Sigmoid colon (tissue), 7 donors: ENCODE data around the gene TRIM41. TPM values are rescaled to one million over a fixed set of nuclear protein-coding genes. Genes with fewer than 3 reads are reported as not detected.

Experiments used
- DNase-seq: peaks from one replicate; pipeline ENCODE4 v3.0.0-alpha.2; 2019
- H3K27ac ChIP-seq, 4 donors: fragments of 200-600 bp; sonication (generic); one replicate each; pipeline ENCODE4 v1.5.1; 2016 to 2019; ENCODE audit warnings: mild to moderate bottlenecking in 1 of 4
- H3K27me3 ChIP-seq, 3 donors: fragments of 200-600 bp; sonication (generic); one replicate each; pipeline ENCODE4 v1.5.1; 2019; ENCODE audit warnings: mild to moderate bottlenecking in 1 of 3
- H3K36me3 ChIP-seq, 4 donors: fragments of 200-600 bp; sonication (generic); one replicate each; pipeline ENCODE4 v1.5.1; 2016 to 2019
- H3K4me1 ChIP-seq, 4 donors: fragments of 200-600 bp; sonication (generic); one replicate each; pipeline ENCODE4 v1.5.1; 2017 to 2019
- H3K4me3 ChIP-seq, 4 donors: fragments of 200-600 bp; sonication (generic); one replicate each; pipeline ENCODE4 v1.5.1; 2017 to 2019; ENCODE audit warnings: mild to moderate bottlenecking in 2 of 4, moderate library complexity in 1 of 4
- H3K9me3 ChIP-seq, 4 donors: fragments of 200-600 bp in 3 of 4; sonication (generic) in 3 of 4; one replicate each; pipeline versions ENCODE4 v1.5.1 to v1.6.1; 2013 to 2019
- CTCF ChIP-seq, 4 experiments: fragments of 450-650 bp in 3 of 4; fragments of 200-600 bp in 1 of 4; IDR thresholded peaks; one replicate each; pipeline ENCODE4 v1.5.1; 2016 to 2019; ENCODE audit warnings: antibody characterized with exemption in 4 of 4, mild to moderate bottlenecking in 3 of 4, moderate library complexity in 2 of 4
- EP300 ChIP-seq, 4 donors: sonication (generic); formaldehyde crosslinking; IDR thresholded peaks; one replicate each; pipeline ENCODE4 v1.6.1; 2017; ENCODE audit warnings: antibody characterized with exemption in 4 of 4
- POLR2A ChIP-seq, 2 donors: fragments of 450-650 bp; IDR thresholded peaks; one replicate each; pipeline ENCODE4 v1.6.1; 2016; ENCODE audit warnings: antibody characterized with exemption in 2 of 2, mild to moderate bottlenecking in 2 of 2, moderate library complexity in 2 of 2
- POLR2AphosphoS5 ChIP-seq, 4 donors: sonication (generic); formaldehyde crosslinking; IDR thresholded peaks; one replicate each; pipeline ENCODE4 v1.6.1; 2017; ENCODE audit warnings: antibody characterized with exemption in 4 of 4
- WGBS, 2 donors: extraction: QIAGEN DNeasy Blood & Tissue Kit; methylation state at CpG; one replicate each; pipeline ENCODE4 v1.1.7; 2013; 5-methylcytosine and 5-hydroxymethylcytosine counted together
- intact Hi-C: fragments of 100-400 bp; cut with DNase I; formaldehyde crosslinking; loops from one replicate; pipeline ENCODE4 v1.15.1; 2023
- polyA plus RNA-seq, 3 donors: library from polyadenylated mRNA; stranded (reverse); fragments of 200-250 nt; gene quantifications; one replicate each; pipeline ENCODE4 v1.2.3, GENCODE V29; 2013
- total RNA-seq, 4 donors: library from RNA; depleted of rRNA; stranded (reverse); fragments of >200 nt; gene quantifications; one replicate each; pipeline ENCODE4 v1.1.0, GENCODE V29; 2016
- donor health status: healthy with polysubstance abuse.
- donor health status: Bipolar disorder and iron deficiency.
- donor health status: healthy.

The TRIM41 gene
- total and polyA plus RNA-seq, 7 donors = 8.2 to 25.3 (median 14.1) TPM

GRCh38 chr5:181246276-181247049, 23.4 kb downstream of the TRIM41 start:
- DNase-seq = peak; percentile 96
- 0% methylated on average over 55 of the region's 55 CpGs for WGBS, 2 donors

GRCh38 chr5:181248277-181248676, 25.2 kb downstream of the TRIM41 start:
- TF ChIP-seq CTCF (IDR thresholded peaks at IDR 0.05) = no peak
- no peak for TF ChIP-seq POLR2AphosphoS5 (IDR thresholded peaks at IDR 0.05)
- TF ChIP-seq EP300 (IDR thresholded peaks at IDR 0.05) = no peak
- TF ChIP-seq POLR2A (IDR thresholded peaks at IDR 0.05) = no peak
- DNase-seq = no peak
- H3K27me3 ChIP-seq = no peaks in the 10 kb centered on the region
- H3K27ac ChIP-seq = peak overlapping the region; percentile 95 to 99 (median 96)
- H3K9me3 ChIP-seq = no peaks in the 10 kb centered on the region
- intact Hi-C loops = loop anchor here (5.0 kb wide), 1 partner anchor 436 kb away; no protein-coding TSS in a partner anchor
- H3K4me3 ChIP-seq = peak overlapping the region in 3 of 4 donors; percentile 69 to 92 (median 74)
- H3K36me3 ChIP-seq = peaks cover 0 to 15% (median 5%) of the 10 kb centered on the region in 4 donors
- whole genome bisulfite sequencing, 2 donors = 75 to 87% methylated on average over 4 of the region's 4 CpGs
- H3K4me1 ChIP-seq = peaks cover 0 to 80% (median 65%) of the 10 kb centered on the region in 4 donors

More at GRCh38 chr5:181246276-181247049, 23.4 kb downstream of the TRIM41 start:
- Histone ChIP-seq H3K27ac (peak overlapping the region; percentile 95 to 99 (median 96)), H3K36me3 (peaks cover 6 to 8% (median 7%) of the 10 kb centered on the region in 4 donors), H3K9me3 (no peaks in the 10 kb centered on the region), H3K4me3 (peak overlapping the region; percentile 69 to 92 (median 78)), H3K27me3 (no peaks in the 10 kb centered on the region), H3K4me1 (peaks cover 0 to 81% (median 69%) of the 10 kb centered on the region in 4 donors)
- no peak for TF ChIP-seq EP300 (IDR thresholded peaks at IDR 0.05)
- peak; percentile 81 to 87 for TF ChIP-seq POLR2A (IDR thresholded peaks at IDR 0.05)
- TF ChIP-seq CTCF (IDR thresholded peaks at IDR 0.05) = peak in 1 of 4 experiments; percentile 4
- TF ChIP-seq POLR2AphosphoS5 (IDR thresholded peaks at IDR 0.05) = peak; percentile 88 to 94 (median 92)
- intact Hi-C loops = loop anchor here (2.0 to 5.0 kb wide), 2 partner anchors 14 to 434 kb away; partner anchors contain the start of gene TRIM52

- intact Hi-C loops = no loop called here
- peaks cover 0 to 32% (median 13%) of the 10 kb centered on the region in 4 donors for H3K36me3 ChIP-seq
- H3K27ac ChIP-seq = no peak overlapping the region
- TF ChIP-seq CTCF (IDR thresholded peaks at IDR 0.05) (no peak), EP300 (IDR thresholded peaks at IDR 0.05) (no peak), POLR2AphosphoS5 (IDR thresholded peaks at IDR 0.05) (no peak), POLR2A (IDR thresholded peaks at IDR 0.05) (no peak)
- H3K4me3 ChIP-seq = no peak overlapping the region
- no peaks in the 10 kb centered on the region for H3K9me3 ChIP-seq
- 70 to 76% methylated on average over 1 of the region's 1 CpG for WGBS, 2 donors
- peaks cover 0 to 95% (median 70%) of the 10 kb centered on the region in 4 donors for H3K4me1 ChIP-seq
- H3K27me3 ChIP-seq = no peaks in the 10 kb centered on the region
- no peak for DNase-seq
Measured at GRCh38 chr5:181255276-181255675, 32.2 kb downstream of the TRIM41 start.

GRCh38 chr5:181255836-181256578, 32.9 kb downstream of the TRIM41 start:
- 76 to 83% methylated on average over 7 of the region's 7 CpGs for WGBS, 2 donors
- H3K4me3 ChIP-seq = no peak overlapping the region
- H3K4me1 ChIP-seq = peaks cover 0 to 89% (median 64%) of the 10 kb centered on the region in 4 donors

More at GRCh38 chr5:181255836-181256578, 32.9 kb downstream of the TRIM41 start:
- Histone ChIP-seq H3K9me3 (no peaks in the 10 kb centered on the region), H3K27me3 (no peaks in the 10 kb centered on the region), H3K36me3 (peaks cover 0 to 32% (median 13%) of the 10 kb centered on the region in 4 donors), H3K27ac (no peak overlapping the region)
- intact Hi-C loops = no loop called here
- TF ChIP-seq POLR2AphosphoS5 (IDR thresholded peaks at IDR 0.05) = no peak
- no peak for TF ChIP-seq EP300 (IDR thresholded peaks at IDR 0.05)
- no peak for TF ChIP-seq CTCF (IDR thresholded peaks at IDR 0.05)
- no peak for TF ChIP-seq POLR2A (IDR thresholded peaks at IDR 0.05)
- DNase-seq = no peak
